HG03095 (cell line): ENCODE data around the gene JAK2.

ENCODE experiments used
- ATAC-seq: cut with Tn5 transposase; IDR thresholded peaks from one replicate; pipeline ENCODE4 v1.9.1; 2021; ENCODE audit warnings: moderate library complexity; ENCODE audit not compliant: unreplicated experiment

The JAK2 gene

GRCh38 chr9:5140151-5140550, 155.1 kb downstream of the JAK2 start:
- ATAC-seq: no peak

GRCh38 chr9:5144217-5144616, 159.1 kb downstream of the JAK2 start:
- no peak for ATAC-seq

GRCh38 chr9:5146241-5146640, 161.2 kb downstream of the JAK2 start:
- ATAC-seq: no peak
